ENCODE results near the gene STOX2.

DNA sequence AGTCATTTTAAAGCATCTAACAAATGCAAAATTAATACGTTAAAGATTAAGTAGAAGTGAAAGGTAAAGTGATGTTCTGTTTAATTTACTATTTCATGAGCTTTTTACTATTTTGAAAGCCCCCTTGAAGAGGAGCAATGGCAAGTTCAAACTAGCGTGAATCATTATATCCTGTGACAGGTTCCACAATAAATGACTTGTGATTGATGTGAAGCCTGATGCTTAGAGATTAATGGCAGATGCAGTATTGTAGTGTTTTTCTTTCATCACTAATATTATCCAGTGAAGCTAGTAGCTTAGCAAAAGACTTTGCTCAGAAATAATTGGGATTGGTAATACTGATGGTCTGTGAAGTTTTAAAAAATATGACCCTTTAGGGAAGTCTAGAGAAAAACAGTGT is 57.3 kb downstream of the STOX2 start:
- TF ChIP-seq, protein P1, sequence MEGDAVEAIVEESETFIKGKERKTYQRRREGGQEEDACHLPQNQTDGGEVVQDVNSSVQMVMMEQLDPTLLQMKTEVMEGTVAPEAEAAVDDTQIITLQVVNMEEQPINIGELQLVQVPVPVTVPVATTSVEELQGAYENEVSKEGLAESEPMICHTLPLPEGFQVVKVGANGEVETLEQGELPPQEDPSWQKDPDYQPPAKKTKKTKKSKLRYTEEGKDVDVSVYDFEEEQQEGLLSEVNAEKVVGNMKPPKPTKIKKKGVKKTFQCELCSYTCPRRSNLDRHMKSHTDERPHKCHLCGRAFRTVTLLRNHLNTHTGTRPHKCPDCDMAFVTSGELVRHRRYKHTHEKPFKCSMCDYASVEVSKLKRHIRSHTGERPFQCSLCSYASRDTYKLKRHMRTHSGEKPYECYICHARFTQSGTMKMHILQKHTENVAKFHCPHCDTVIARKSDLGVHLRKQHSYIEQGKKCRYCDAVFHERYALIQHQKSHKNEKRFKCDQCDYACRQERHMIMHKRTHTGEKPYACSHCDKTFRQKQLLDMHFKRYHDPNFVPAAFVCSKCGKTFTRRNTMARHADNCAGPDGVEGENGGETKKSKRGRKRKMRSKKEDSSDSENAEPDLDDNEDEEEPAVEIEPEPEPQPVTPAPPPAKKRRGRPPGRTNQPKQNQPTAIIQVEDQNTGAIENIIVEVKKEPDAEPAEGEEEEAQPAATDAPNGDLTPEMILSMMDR (IDR thresholded peaks at IDR 0.05) = no peak
- TF ChIP-seq POLR2A (IDR thresholded peaks at IDR 0.05) = no peak
